IPS-18c (cell line): ENCODE data around the gene POLD3.
"Not testable (repeated sequence)": the region's sequence is repeated elsewhere in the genome, so short reads cannot be mapped to it uniquely, and the experiment has no call there.

Experiments used
- H3K4me3 ChIP-seq: 2 replicates; pipeline ENCODE4 v1.7.0; 2013; ENCODE audit warnings: low read depth, mild to moderate bottlenecking, low read length, moderate library complexity; ENCODE audit not compliant: insufficient read depth
- H3K9me3 ChIP-seq: one replicate; pipeline ENCODE4 v1.6.1; 2013; ENCODE audit warnings: mild to moderate bottlenecking, low read length, moderate library complexity; ENCODE audit not compliant: control insufficient read depth, insufficient read depth

Gene POLD3

DNA sequence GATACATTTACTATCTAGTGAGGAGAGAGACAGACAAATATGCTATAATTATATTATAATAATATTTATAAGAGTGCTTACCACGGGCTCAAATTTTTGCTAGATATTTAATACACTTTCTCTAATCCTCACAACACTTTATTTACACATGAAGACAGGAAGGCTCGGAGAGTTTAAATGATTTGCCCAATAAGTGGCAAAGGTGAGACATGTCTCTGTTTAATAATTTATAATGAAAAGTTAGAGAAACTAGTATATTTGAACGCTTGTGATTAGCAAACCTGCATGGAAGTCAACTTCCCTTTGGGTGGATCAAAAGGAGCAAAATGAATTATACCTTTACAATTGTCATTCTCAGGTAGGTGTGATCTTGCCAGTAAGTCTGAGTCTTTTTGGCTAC, 55.4 kb downstream of the POLD3 start:
- no peak overlapping the region for H3K4me3 ChIP-seq
- no peaks in the 10 kb centered on the region for H3K9me3 ChIP-seq

DNA sequence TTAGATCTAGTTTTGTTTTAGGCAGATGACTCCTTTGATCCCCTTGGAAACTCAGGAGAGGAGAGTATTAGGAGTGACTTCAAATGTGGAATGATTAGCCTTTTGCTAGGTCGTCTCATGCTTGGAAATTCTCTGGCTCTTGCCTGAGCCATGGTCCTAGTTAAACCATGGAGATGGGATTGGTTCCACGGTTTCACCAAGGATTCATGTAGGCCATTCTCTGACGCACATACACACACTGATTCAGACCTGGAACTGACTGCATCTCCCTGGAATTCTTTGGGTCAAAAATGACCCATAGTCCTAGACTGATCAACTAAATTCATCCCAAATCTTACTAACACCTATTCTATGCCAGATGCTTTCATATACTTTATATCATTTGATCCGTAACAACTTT, 56.5 kb downstream of the POLD3 start:
- H3K9me3 ChIP-seq, result no peaks in the 10 kb centered on the region
- H3K4me3 ChIP-seq, result no peak overlapping the region

DNA sequence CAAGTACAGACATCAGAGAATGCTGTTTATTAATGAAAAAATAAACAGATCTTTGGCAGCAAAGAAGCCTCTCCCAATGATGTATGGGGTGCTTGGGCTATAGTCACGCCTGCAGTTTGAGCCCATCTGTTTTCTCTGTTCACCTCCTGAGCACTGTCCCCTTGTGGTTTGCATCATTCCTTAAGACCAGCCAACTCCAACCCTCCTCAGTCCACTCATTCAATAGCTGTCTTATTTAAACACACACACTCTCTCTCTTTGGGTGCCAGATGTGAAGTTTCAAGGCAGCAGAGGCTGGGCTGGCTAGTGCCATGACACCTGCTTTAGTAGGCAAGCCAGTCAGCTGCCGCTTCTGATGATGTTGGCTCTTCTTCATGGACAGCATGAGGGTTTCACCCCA, 58.1 kb downstream of the POLD3 start:
- no peak overlapping the region for H3K4me3 ChIP-seq
- no peaks in the 10 kb centered on the region for H3K9me3 ChIP-seq

DNA sequence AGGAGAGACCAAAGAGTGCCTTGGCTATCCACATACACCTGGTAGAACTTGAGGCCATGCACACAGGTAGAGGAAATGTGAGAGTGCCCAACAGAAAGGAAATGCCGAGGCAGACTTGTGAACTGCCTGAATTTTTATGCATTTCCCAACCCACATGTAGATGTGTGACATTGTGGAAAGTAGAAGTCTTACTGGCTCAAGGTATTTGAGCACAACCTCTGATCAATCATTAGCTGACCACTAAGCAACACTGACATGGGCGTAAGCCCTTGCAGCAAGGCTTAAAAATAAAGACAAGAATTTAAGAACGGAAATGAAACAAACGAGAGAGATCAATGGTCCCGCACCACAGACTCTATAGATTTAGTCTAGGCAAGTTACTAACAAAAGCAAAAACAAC, 62.6 kb downstream of the POLD3 start:
- no peak overlapping the region for H3K4me3 ChIP-seq

DNA sequence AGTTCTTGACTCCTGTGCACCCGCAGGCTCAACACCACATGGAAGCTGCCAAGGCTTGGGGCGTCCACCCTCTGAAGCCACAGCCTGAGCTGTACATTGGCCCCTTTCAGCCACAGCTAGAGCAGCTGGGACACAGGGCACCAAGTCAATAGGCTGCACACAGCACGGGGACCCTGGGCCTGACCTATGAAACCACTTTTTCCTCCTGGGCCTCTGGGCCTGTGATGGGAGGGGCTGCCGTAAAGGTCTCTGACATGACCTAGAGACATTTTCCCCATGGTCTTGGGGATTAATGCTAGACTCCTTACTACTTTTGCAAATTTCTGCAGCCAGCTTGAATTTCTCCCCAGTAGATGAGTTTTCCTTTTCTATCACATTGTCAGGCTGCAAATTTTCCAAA, 66.7 kb downstream of the POLD3 start:
- not testable (repeated sequence) for H3K9me3 ChIP-seq, H3K4me3 ChIP-seq

More for the DNA sequence above, 62.6 kb downstream of the POLD3 start:
- H3K9me3 ChIP-seq, result peaks cover 2% of the 10 kb centered on the region

DNA sequence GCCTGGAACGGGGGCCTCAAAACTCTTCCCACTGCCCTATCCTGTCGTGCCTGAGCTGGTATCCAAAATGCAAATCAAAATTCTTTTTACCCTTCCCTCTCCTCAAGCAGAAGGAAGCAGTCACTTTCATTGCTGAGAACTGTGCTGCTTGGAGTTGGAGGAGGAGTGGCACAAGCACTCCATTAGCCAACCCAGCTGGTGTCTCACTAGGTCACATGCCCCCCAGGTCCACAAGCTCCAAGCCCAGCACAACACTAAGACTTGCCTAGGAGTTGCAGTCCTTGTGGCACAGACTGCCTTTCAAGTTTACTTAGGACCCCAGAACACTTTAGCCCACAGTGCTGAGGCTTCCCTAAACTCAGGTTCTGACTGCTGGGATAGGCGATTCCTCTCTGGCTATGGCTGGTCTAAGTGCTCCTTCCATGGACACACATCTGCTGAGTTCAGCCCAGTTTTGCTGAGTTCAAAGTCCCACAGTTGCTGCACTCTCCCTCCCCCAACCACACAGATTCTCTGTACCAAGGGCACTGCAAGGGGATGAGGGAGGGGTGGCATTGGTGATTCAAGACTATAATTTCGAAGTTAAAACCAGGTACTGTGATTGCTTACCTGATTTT, 70.2 kb downstream of the POLD3 start:
- H3K4me3 ChIP-seq, result no peak overlapping the region
- peaks cover 2% of the 10 kb centered on the region for H3K9me3 ChIP-seq

DNA sequence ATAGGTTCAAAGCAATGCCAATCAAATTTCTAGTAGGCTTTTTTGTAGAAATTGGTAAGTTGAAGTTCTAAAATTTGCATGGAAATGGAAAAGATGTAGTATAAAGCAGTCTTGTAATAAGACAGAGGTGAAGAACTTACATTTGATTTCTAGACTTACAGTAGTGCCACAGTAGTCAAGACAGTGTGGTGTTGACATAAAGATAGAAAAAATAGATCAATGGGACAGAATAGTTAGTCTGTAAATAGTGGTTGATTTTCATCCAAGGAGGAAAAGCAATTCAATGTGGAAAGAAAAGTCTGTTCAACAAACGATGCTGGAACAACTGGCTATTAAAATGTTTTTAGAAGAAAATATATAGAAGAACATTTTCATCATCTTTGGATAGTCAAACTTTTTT, 70.9 kb downstream of the POLD3 start:
- Histone ChIP-seq H3K9me3 (no peaks in the 10 kb centered on the region), H3K4me3 (no peak overlapping the region)

DNA sequence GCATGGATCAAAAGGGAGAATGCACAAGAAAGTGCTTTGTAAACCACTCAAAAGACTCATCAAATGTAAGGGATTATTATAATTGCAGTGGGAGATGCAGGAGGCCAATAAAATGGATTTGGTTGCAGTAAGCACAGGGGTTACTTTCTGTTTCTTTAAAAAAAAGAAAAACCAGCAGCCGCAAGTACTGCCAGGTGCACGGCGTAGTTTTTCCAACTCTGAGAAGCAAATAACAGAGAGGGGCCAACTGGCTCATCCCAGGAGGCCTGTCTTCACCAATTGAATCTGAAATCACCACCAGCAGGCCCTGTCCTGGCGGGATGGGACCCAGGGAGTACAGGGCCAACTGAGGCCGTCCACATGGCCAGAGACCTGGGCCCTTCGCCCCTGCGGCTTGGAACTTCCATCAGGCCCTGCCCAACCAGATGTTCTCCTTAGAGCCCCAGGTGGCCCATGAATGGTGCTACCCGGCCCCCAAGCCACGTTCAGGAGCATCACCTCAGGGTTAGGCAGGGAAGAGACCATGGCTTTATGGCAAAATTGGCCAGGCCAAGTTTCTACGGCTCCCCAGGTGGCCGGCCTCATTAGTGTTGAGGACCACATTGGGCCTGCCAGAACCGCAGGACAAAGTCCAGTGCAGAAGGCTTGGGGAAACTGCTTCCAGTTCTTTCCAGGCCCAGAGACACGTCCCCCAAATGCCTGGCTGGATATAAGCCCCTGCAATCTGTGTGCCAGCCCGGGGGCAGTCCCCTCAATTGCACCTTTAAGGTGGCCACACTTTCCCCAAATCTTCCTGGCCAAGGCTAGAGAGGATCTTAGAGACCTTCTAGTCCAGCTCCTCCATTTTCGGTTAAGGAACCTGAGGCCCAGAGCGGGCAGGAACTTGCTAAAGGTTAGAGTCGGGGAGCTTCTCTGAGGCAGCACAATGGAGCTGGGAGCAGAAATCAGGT, 77.1 kb downstream of the POLD3 start:
- no peak overlapping the region for H3K4me3 ChIP-seq

DNA sequence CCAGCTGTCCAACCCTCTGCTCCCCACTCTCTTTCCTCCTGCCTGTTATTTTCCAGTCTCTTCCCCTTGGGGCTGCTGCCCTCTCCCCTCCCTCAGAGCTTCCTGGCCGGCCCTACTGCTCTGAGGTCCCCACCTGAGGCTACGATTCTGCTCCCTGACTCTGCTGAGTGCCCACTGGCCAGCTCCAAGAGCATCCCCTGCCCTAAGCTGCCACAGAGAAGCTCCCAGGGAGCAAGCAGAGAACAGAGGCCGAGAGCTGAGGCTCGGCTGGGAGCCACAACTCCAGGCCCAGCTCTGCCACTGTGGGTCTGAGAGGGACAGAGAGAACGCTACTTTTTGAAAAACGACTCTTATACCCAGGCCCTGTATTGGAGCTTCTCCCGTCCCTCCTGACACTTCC, 77.8 kb downstream of the POLD3 start:
- no peak overlapping the region for H3K4me3 ChIP-seq

More for the DNA sequence above, 77.1 kb downstream of the POLD3 start:
- H3K9me3 ChIP-seq, result peaks cover 2% of the 10 kb centered on the region

DNA sequence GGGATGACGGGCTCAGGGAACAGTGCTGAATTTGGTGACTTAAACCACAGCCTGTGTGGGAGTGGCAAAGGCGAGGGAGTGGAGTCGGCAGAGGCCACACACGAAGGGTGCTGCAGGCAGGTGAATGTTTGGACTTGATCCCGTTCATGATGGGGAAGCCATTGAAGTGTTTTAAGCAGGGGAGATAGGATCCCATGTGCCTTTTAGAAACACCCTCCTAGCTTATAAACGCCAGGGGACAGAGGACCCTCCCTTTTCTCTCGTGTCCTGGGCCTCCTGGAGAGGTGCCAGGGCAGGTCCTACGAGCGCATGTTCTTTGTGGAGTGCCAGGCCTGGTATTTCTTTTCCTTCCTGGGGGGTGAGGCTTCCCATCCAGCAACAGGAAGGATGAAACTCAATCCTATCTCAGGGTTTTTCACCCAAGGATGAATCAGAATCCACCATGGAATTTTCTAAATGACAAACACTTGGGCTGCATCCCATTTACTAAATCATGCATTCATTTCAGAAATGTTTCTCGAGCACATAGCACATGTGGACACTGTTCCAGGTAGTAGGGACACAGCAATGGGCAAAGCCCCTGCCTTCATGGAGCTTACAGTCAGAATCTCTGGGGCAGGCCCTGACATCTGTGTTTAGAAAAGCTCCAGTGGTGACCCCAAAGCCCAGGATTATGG, 79.3 kb downstream of the POLD3 start:
- Histone ChIP-seq H3K9me3 (peaks cover 2% of the 10 kb centered on the region), H3K4me3 (no peak overlapping the region)

More for the DNA sequence above, 77.8 kb downstream of the POLD3 start:
- peaks cover 2% of the 10 kb centered on the region for H3K9me3 ChIP-seq

DNA sequence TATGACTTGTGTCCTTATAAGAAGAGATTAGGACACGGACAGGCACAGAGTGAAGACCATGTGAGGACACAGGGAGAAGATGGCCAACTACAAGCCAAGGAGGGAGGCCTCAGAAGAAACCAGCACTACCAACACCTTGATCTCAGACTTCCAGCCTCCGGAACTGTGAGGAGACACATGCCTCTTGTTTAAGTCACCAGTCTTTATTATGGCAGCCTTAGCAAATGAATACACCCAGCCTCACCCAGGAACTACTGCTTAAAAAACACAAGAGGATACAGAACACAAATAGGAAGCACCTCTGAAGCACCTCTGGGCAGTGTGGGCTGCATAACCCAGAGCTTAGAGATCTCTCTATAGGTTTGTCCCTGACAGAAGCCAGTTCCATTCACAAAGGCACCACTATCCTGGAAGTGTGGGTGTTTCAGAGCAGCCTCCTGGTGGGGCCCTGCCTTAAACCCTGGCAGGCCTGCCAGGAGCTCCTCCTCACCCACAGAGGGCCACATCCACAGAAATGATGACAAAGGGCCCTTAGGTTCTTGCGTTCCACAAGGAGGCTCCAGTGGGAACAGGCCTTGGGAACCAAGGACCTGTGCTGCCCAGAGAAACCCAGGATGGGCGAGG, 80.1 kb downstream of the POLD3 start:
- peaks cover 2% of the 10 kb centered on the region for H3K9me3 ChIP-seq
- no peak overlapping the region for H3K4me3 ChIP-seq

DNA sequence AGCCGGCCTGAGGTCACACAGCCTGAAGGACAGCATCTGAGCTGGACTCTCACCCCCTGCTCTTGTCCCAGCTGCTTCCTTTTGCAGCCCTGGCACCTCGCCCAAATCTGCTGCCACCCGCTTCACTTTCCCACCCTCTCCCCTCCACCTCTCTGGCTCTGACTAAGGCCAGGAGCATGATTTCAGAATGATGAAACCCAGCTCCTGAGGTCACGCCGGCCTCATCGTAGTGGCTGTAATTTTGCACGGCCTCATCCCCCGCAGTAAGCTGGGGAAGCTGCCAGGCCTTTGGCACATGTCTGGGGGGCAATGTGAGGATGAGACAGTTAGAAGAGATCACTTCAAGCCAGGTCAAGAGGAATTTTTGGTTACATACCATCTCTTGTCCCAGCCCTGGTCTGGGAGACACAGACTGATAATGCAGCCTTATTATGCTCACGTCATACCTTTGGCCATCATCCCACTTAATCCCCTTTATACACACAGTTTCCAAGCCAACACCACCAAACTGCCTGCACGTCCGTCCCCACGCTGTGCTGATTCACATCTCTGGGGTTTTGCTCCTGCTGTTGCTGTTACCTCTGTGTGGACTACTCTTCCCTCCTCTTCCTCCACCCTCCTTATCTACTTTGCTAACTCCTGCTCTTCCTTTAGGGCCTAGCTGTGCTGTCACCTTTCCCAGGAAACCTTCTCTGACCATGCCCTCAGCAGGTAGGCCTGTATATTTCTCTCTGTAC, 80.7 kb downstream of the POLD3 start:
- H3K4me3 ChIP-seq, result no peak overlapping the region
- H3K9me3 ChIP-seq, result peaks cover 2% of the 10 kb centered on the region

DNA sequence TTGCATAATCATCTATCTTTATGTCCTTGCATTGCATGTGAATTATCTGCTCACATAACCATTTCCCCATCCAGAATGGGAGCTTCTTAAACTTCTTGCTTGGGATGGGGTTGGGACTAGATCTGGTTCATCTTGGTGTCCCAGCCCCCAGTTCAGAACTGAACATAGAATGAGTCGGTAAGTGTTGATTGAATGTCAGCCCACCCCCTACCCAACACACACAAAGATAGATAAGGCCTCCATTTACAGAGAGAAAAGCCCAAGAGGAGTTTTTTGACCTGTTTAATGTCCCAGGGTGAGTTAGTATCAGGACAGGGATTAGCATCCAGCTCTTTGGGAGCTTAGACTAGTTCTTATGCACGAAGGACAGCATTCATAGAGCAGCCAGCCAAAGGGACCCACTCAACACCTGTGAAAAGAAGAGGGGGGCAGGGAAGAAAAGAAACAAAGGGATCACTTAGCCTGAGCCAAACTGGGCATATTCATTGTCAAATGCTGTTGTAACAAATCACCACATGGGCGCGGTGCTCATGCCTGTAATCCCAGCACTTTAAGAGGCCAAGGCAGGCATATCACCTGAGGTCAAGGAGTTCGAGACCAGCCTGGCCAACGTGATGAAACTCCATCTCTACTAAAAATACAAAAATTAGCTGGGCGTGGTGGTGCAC, 81.4 kb downstream of the POLD3 start:
- no peak overlapping the region for H3K4me3 ChIP-seq
- peaks cover 2% of the 10 kb centered on the region for H3K9me3 ChIP-seq

DNA sequence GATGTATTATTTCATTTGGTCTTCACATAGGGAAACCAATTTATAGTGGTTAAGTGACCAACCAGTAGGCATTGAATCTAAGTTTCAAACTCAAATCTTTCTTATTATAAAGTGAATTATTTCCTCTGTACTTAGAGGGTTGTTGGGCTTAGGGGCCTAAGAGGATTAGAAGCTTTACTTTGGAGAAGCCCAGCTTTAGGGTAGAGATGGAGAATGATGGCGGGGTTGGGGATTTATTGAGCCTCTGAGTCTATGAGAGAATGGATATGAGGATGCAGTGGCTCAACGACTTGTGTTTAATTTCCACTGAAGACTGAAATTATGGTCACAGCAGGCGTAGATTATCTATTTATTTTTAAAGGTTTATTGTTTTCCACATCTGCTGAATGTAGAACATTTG, 83.4 kb downstream of the POLD3 start:
- Histone ChIP-seq H3K9me3 (peaks cover 2% of the 10 kb centered on the region), H3K4me3 (no peak overlapping the region)

DNA sequence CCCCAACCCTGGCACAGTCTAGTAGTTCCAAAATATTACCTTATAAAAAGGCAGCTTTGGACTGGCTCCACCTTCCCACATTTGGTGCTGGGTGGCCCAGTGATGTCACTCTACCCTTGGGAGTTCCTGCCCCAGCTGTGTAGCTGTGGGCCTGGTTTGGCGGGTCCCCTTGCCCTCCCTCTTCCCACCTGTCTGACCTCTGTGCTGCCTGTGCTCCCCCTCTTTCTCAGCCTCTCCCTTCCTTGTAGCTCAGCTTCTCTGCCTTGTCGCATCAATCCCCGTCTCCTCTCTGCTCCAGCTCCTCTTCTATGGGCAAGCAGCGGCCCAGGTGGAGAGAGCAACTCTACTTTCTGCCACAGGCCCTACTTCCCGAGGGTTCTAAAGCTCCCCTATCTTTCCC, 84.2 kb downstream of the POLD3 start:
- H3K4me3 ChIP-seq, result no peak overlapping the region

DNA sequence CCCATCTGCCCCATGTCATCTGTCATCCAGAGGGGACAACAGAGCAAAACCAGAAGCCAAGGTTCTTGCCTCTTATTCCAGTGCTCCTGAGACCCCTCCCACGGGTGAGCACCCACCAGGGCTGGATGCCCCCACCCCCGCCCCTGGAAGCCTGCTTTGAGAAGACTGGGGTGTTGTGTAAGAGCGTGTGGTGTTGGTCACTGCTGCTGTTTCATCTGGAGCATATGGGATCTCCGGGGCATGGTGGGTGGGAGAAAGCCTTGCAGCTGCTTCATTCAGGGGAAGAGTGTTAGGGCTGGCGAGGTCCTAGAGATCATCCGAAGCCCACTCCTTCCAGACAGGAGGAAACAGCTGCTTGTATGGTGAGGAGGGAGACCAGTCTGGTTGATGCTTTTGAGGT, 84.7 kb downstream of the POLD3 start:
- Histone ChIP-seq H3K9me3 (peaks cover 2% of the 10 kb centered on the region), H3K4me3 (no peak overlapping the region)

More for the DNA sequence above, 84.2 kb downstream of the POLD3 start:
- H3K9me3 ChIP-seq, result peaks cover 2% of the 10 kb centered on the region
